Large intestine (tissue), 12 donors: ENCODE measurements around the gene TACO1. TPM values are rescaled to one million over a fixed set of nuclear protein-coding genes. Genes with fewer than 3 reads are reported as not detected.

Source experiments
- DNase-seq, 2 donors: peaks; one replicate each; pipeline versions ENCODE4 v3.0.0 to v3.0.0-alpha.2; 2013
- H3K27ac ChIP-seq: one replicate; pipeline ENCODE4 v1.5.1; 2013; ENCODE audit warnings: low read length
- H3K27me3 ChIP-seq: 2 replicates; pipeline ENCODE4 v1.6.1; 2013; ENCODE audit warnings: low read length; ENCODE audit not compliant: control insufficient read depth, insufficient read depth
- H3K36me3 ChIP-seq: 2 replicates; pipeline ENCODE4 v1.6.1; 2013; ENCODE audit warnings: low read length; ENCODE audit not compliant: control insufficient read depth, insufficient read depth
- H3K4me1 ChIP-seq: one replicate; pipeline ENCODE4 v1.6.1; 2013; ENCODE audit warnings: low read length; ENCODE audit not compliant: control insufficient read depth, insufficient read depth
- H3K4me3 ChIP-seq: one replicate; pipeline ENCODE4 v1.5.1; 2013; ENCODE audit warnings: low read length
- H3K9me3 ChIP-seq: one replicate; pipeline ENCODE4 v1.6.1; 2013; ENCODE audit warnings: mild to moderate bottlenecking, low read depth, low read length, moderate library complexity; ENCODE audit not compliant: control insufficient read depth
- WGBS: methylation state at CpG from one replicate; pipeline ENCODE4 v1.1.5; 2013; ENCODE audit warnings: low lambda C conversion rate; ENCODE audit not compliant: insufficient coverage; 5-methylcytosine and 5-hydroxymethylcytosine counted together
- long read RNA-seq, 11 donors: transcript quantifications; one replicate each; lab custom pipeline, GENCODE V29; 2026
- polyA plus RNA-seq: library from polyadenylated mRNA; unstranded; fragments of 120-200 nt; gene quantifications from one replicate; pipeline ENCODE4 v1.2.1, GENCODE V29; 2013

The TACO1 gene
- 20.3 TPM for polyA plus RNA-seq
- long read RNA-seq, donor 1, partial matches to known transcripts, result 0 of 4 reads
- long read RNA-seq, donor 1, other reads (novel, unspliced or antisense), result 0 of 4 reads
- long read RNA-seq, donor 2, transcript TACO1-201 (5 exons, 1,469 nt), result major isoform, 10 of 10 reads
- long read RNA-seq, donor 2, partial matches to known transcripts, result 0 of 10 reads
- long read RNA-seq, donor 2, other reads (novel, unspliced or antisense), result 0 of 10 reads
- long read RNA-seq, donor 3, result 0 reads
- long read RNA-seq, donor 4, partial matches to known transcripts, result 0 of 3 reads
- long read RNA-seq, donor 4, other reads (novel, unspliced or antisense), result 0 of 3 reads
- long read RNA-seq, donor 5, transcript TACO1-201 (5 exons, 1,469 nt), result major isoform, 6 of 6 reads
- long read RNA-seq, donor 5, partial matches to known transcripts, result 0 of 6 reads
- long read RNA-seq, donor 5, other reads (novel, unspliced or antisense), result 0 of 6 reads
- long read RNA-seq, donor 6, transcript TACO1-201 (5 exons, 1,469 nt), result major isoform, 9 of 9 reads
- long read RNA-seq, donor 6, partial matches to known transcripts, result 0 of 9 reads
- long read RNA-seq, donor 6, other reads (novel, unspliced or antisense), result 0 of 9 reads
- long read RNA-seq, donor 7, partial matches to known transcripts, result 0 of 2 reads
- long read RNA-seq, donor 7, other reads (novel, unspliced or antisense), result 0 of 2 reads
- long read RNA-seq, donor 8, transcript TACO1-201 (5 exons, 1,469 nt), result major isoform, 7 of 7 reads
- long read RNA-seq, donor 8, partial matches to known transcripts, result 0 of 7 reads
- long read RNA-seq, donor 8, other reads (novel, unspliced or antisense), result 0 of 7 reads
- long read RNA-seq, donor 9, transcript TACO1-201 (5 exons, 1,469 nt), result major isoform, 9 of 9 reads
- long read RNA-seq, donor 9, partial matches to known transcripts, result 0 of 9 reads
- long read RNA-seq, donor 9, other reads (novel, unspliced or antisense), result 0 of 9 reads
- long read RNA-seq, donor 10, transcript TACO1-201 (5 exons, 1,469 nt), result major isoform, 7 of 8 reads
- long read RNA-seq, donor 10, partial matches to known transcripts, result 0 of 8 reads
- long read RNA-seq, donor 10, other reads (novel, unspliced or antisense), result 0 of 8 reads
- long read RNA-seq, donor 11, transcript TACO1-201 (5 exons, 1,469 nt), result major isoform, 5 of 5 reads
- long read RNA-seq, donor 11, partial matches to known transcripts, result 0 of 5 reads
- long read RNA-seq, donor 11, other reads (novel, unspliced or antisense), result 0 of 5 reads

GRCh38 chr17:63600569-63601438, at the start of gene TACO1:
Gene TACO1 (plus strand): TSS chr17:63600895. CDS start chr17:63601084, 189 bp downstream.
- H3K9me3 ChIP-seq, result no peaks in the 10 kb centered on the region
- H3K4me1 ChIP-seq, result no peaks in the 10 kb centered on the region
- peaks cover 17% of the 10 kb centered on the region for H3K36me3 ChIP-seq
- H3K4me3 ChIP-seq, result peak within 1 kb of the TSS; percentile 87
- H3K27me3 ChIP-seq, result no peaks in the 10 kb centered on the region
- peak within 1 kb of the TSS; percentile 26 for H3K27ac ChIP-seq
- WGBS, result no CpG with 5 or more reads among the region's 61 CpGs
- DNase-seq, result peak; percentile 78 to 85

- H3K36me3 ChIP-seq, result peaks cover 4% of the 10 kb centered on the region
- peak overlapping the region; percentile 91 for H3K4me3 ChIP-seq
- no peaks in the 10 kb centered on the region for H3K27me3 ChIP-seq
- H3K27ac ChIP-seq, result no peak overlapping the region
- H3K9me3 ChIP-seq, result no peaks in the 10 kb centered on the region
- H3K4me1 ChIP-seq, result peaks cover 8% of the 10 kb centered on the region
- DNase-seq, result no peak
- WGBS, result 49% methylated on average over 5 of the region's 6 CpGs
These were observed 48.5 kb upstream of the TACO1 start for GRCh38 chr17:63552211-63552610.

GRCh38 chr17:63555500-63556156, 45.1 kb upstream of the TACO1 start:
- no peaks in the 10 kb centered on the region for H3K9me3 ChIP-seq
- H3K27me3 ChIP-seq, result no peaks in the 10 kb centered on the region
- no peak overlapping the region for H3K27ac ChIP-seq
- H3K36me3 ChIP-seq, result peaks cover 6% of the 10 kb centered on the region
- DNase-seq, result no peak
- peaks cover 5% of the 10 kb centered on the region for H3K4me1 ChIP-seq
- H3K4me3 ChIP-seq, result no peak overlapping the region
- no CpG with 5 or more reads among the region's 7 CpGs for WGBS

GRCh38 chr17:63557416-63557815, 43.3 kb upstream of the TACO1 start:
- no peak for DNase-seq
- 90% methylated on average over 1 of the region's 2 CpGs for WGBS
- Histone ChIP-seq H3K36me3 (peaks cover 6% of the 10 kb centered on the region), H3K27ac (no peak overlapping the region), H3K27me3 (no peaks in the 10 kb centered on the region), H3K9me3 (no peaks in the 10 kb centered on the region), H3K4me1 (peaks cover 5% of the 10 kb centered on the region), H3K4me3 (no peak overlapping the region)

GRCh38 chr17:63558441-63558840, 42.3 kb upstream of the TACO1 start:
- WGBS, result 100% methylated on average over 1 of the region's 3 CpGs
- no peak overlapping the region for H3K4me3 ChIP-seq
- no peaks in the 10 kb centered on the region for H3K4me1 ChIP-seq
- DNase-seq, result no peak
- no peak overlapping the region for H3K27ac ChIP-seq
- H3K27me3 ChIP-seq, result no peaks in the 10 kb centered on the region
- peaks cover 4% of the 10 kb centered on the region for H3K36me3 ChIP-seq
- no peaks in the 10 kb centered on the region for H3K9me3 ChIP-seq

- no peak overlapping the region for H3K27ac ChIP-seq
- H3K4me1 ChIP-seq, result no peaks in the 10 kb centered on the region
- H3K36me3 ChIP-seq, result peaks cover 2% of the 10 kb centered on the region
- DNase-seq, result no peak
- no peaks in the 10 kb centered on the region for H3K9me3 ChIP-seq
- no peak overlapping the region for H3K4me3 ChIP-seq
- no peaks in the 10 kb centered on the region for H3K27me3 ChIP-seq
These were observed 38.9 kb upstream of the TACO1 start for GRCh38 chr17:63561819-63562218.

GRCh38 chr17:63563339-63563738, 37.4 kb upstream of the TACO1 start:
- WGBS, result no CpG with 5 or more reads among the region's 2 CpGs

GRCh38 chr17:63564562-63564961, 36.1 kb upstream of the TACO1 start:
- no peak for DNase-seq
- Histone ChIP-seq H3K9me3 (no peaks in the 10 kb centered on the region), H3K4me1 (no peaks in the 10 kb centered on the region), H3K4me3 (no peak overlapping the region), H3K27ac (no peak overlapping the region), H3K36me3 (peaks cover 6% of the 10 kb centered on the region), H3K27me3 (no peaks in the 10 kb centered on the region)
- no CpG with 5 or more reads among the region's 5 CpGs for WGBS

More at GRCh38 chr17:63563339-63563738, 37.4 kb upstream of the TACO1 start:
- no peaks in the 10 kb centered on the region for H3K9me3 ChIP-seq
- no peak for DNase-seq
- no peak overlapping the region for H3K27ac ChIP-seq
- H3K4me1 ChIP-seq, result no peaks in the 10 kb centered on the region
- no peak overlapping the region for H3K4me3 ChIP-seq
- H3K27me3 ChIP-seq, result no peaks in the 10 kb centered on the region
- H3K36me3 ChIP-seq, result no peaks in the 10 kb centered on the region

- DNase-seq, result no peak
- H3K4me1 ChIP-seq, result no peaks in the 10 kb centered on the region
These were observed 33.5 kb upstream of the TACO1 start for GRCh38 chr17:63567229-63567628.

More at GRCh38 chr17:63567229-63567628, 33.5 kb upstream of the TACO1 start:
- WGBS, result no CpG with 5 or more reads among the region's 1 CpG
- H3K9me3 ChIP-seq, result no peaks in the 10 kb centered on the region
- H3K27me3 ChIP-seq, result no peaks in the 10 kb centered on the region
- H3K4me3 ChIP-seq, result no peak overlapping the region
- H3K36me3 ChIP-seq, result peaks cover 11% of the 10 kb centered on the region
- no peak overlapping the region for H3K27ac ChIP-seq
